Parathyroid adenoma (tissue), 2 donors: ENCODE measurements around the gene SELENOT.

Experiments used
- H2AFZ ChIP-seq: fragments of 300-600 bp; sonication (generic); one replicate; pipeline ENCODE4 v1.7.0; 2017; ENCODE audit warnings: antibody characterized with exemption, mild to moderate bottlenecking
- H3K27ac ChIP-seq: fragments of 300-600 bp; sonication (generic); one replicate; pipeline ENCODE4 v1.7.0; 2017
- H3K27me3 ChIP-seq: fragments of 300-600 bp; sonication (generic); one replicate; pipeline ENCODE4 v1.7.0; 2017; ENCODE audit warnings: low read length; ENCODE audit not compliant: control insufficient read depth, insufficient read depth
- H3K36me3 ChIP-seq: fragments of 300-600 bp; sonication (generic); one replicate; pipeline ENCODE4 v1.7.0; 2017; ENCODE audit warnings: low read length; ENCODE audit not compliant: control insufficient read depth, insufficient read depth
- H3K4me1 ChIP-seq: fragments of 300-600 bp; sonication (generic); one replicate; pipeline ENCODE4 v1.7.0; 2017; ENCODE audit warnings: control low read depth
- H3K4me2 ChIP-seq: fragments of 300-600 bp; sonication (generic); one replicate; pipeline ENCODE4 v1.7.0; 2017; ENCODE audit warnings: low read length
- H3K4me3 ChIP-seq: fragments of 300-600 bp; sonication (generic); one replicate; pipeline ENCODE4 v1.7.0; 2017; ENCODE audit warnings: low read depth, low read length
- H3K79me2 ChIP-seq: fragments of 300-600 bp; sonication (generic); one replicate; pipeline ENCODE4 v1.7.0; 2017; ENCODE audit warnings: control low read depth
- H3K9ac ChIP-seq: fragments of 300-600 bp; sonication (generic); one replicate; pipeline ENCODE4 v1.7.0; 2017; ENCODE audit warnings: mild to moderate bottlenecking
- H3K9me3 ChIP-seq: fragments of 300-600 bp; sonication (generic); one replicate; pipeline ENCODE4 v1.7.0; 2017; ENCODE audit warnings: low read length; ENCODE audit not compliant: control insufficient read depth
- CTCF ChIP-seq: fragments of 300-600 bp; sonication (generic); IDR thresholded peaks from one replicate; pipeline ENCODE4 v1.7.0; 2017; ENCODE audit warnings: antibody characterized with exemption, mild to moderate bottlenecking
- donor health status: primary hyperparathyroidism.

SELENOT gene

DNA sequence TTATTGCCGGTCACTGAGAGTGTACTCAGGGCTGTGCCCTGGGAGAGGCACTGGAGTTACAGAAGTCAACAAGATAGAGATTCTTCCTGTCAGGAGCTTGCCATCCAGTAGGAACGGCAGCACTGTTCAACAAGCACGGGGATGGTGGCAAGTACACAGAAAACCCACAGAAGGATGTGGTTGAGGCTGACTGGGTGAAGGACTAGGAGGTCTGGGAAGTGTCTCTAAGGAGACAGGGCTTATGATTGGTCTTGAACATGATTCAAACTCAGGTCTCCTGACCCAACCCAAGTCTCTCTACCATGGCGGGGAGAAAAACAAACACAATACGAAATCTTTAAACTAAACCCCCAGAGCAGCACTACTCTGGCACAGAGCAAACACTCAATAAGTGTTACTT lies 63.0 kb downstream of the SELENOT start:
- no peak for TF ChIP-seq CTCF

DNA sequence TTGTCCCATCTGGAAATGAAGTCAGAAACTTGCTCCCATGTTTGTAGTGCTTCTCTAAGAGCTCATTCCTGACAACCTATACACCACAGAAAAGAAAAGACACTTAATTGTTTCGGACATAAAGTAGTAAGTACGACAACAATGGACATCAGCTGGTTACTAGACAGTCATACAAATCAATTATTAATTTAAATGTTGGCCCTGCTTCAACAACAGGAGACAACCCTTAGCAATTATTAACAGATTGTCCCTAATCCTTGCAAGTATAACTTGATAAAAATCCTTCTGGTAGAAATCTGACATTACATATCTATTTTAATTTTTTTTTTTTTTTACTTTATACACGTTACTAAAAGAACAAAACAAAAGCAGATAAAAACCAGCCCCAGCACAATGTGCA lies 70.8 kb downstream of the SELENOT start:
- no peak overlapping the region for H3K4me3 ChIP-seq
- H3K4me2 ChIP-seq: no peak overlapping the region
- H3K27me3 ChIP-seq: no peaks in the 10 kb centered on the region
- TF ChIP-seq CTCF: no peak
- H3K9ac ChIP-seq: no peak overlapping the region
- no peaks in the 10 kb centered on the region for H3K4me1 ChIP-seq
- no peak overlapping the region for H2AFZ ChIP-seq
- H3K9me3 ChIP-seq: no peaks in the 10 kb centered on the region
- H3K36me3 ChIP-seq: no peaks in the 10 kb centered on the region
- H3K79me2 ChIP-seq: no peaks in the 10 kb centered on the region
- no peak overlapping the region for H3K27ac ChIP-seq

More for the DNA sequence above, 63.0 kb downstream of the SELENOT start:
- Histone ChIP-seq H3K79me2 (no peaks in the 10 kb centered on the region), H2AFZ (no peak overlapping the region), H3K36me3 (no peaks in the 10 kb centered on the region), H3K4me3 (no peak overlapping the region), H3K27me3 (no peaks in the 10 kb centered on the region), H3K9ac (no peak overlapping the region), H3K9me3 (no peaks in the 10 kb centered on the region), H3K27ac (no peak overlapping the region), H3K4me1 (no peaks in the 10 kb centered on the region), H3K4me2 (no peak overlapping the region)

DNA sequence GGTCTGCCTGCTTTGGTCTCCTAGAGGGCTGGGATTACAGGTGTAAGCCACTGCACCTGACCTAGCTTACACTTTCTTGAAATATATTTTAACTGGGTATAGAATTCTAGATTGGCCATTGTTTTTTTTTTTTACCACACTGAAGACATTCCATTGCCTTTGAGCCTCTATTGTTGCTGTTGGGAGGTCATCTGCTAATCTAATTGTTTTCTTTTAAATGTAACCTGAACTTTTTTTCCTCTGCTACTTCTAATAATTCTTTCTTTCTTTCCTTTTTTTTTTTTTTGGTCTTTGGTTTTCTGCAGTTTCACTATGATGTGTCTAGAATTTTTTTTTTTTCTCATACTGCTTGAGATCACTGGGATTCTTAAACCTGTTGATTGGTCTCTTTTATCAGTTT lies 72.5 kb downstream of the SELENOT start:
- Histone ChIP-seq H3K9me3 (no peaks in the 10 kb centered on the region), H3K27ac (no peak overlapping the region), H3K27me3 (no peaks in the 10 kb centered on the region), H3K9ac (no peak overlapping the region), H3K4me3 (no peak overlapping the region), H3K79me2 (no peaks in the 10 kb centered on the region), H3K4me1 (no peaks in the 10 kb centered on the region), H3K36me3 (no peaks in the 10 kb centered on the region), H3K4me2 (no peak overlapping the region), H2AFZ (no peak overlapping the region)
- no peak for TF ChIP-seq CTCF
